GM19467 (cell line): Measurements from ENCODE around the gene NXT1.

ENCODE experiments used
- ATAC-seq: cut with Tn5 transposase; IDR thresholded peaks from one replicate; pipeline ENCODE4 v1.9.1; 2021; ENCODE audit warnings: mild to moderate bottlenecking, moderate library complexity; ENCODE audit not compliant: unreplicated experiment

Gene NXT1

GRCh38 chr20:23386304-23387117 is 35.9 kb downstream of the NXT1 start:
- no peak for ATAC-seq

- no peak for ATAC-seq
Measured at GRCh38 chr20:23387118-23387443, 36.5 kb downstream of the NXT1 start.

DNA sequence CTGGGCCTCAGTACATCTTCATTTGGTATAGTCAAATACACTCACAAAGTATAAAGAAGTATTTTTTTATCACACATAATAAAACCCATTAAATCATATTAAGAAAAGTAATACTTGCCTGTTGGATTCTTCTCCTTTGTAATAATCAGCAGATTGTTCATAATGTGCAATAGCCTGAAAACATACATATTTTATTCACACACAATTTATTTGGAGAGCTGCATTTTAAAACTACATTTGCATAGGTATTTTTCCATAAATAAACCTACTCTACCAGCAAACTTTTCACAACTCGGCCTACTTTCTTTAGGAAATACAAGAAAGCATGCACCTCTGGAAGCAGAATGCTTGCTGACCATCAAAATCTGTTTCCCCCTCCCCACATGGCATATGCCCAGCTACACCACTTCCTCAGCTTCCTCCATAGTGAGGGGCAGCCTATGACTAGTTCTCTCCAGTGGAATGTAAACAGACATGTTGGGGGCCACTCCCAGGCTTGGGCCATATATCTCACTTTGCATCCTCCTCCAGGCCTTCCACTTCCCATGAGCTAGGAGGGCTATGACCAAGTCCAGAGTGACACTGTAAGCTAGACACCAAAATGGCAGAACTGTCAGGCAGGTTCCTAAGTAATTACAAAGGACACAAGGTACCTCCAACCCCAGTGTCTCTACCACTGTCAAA is 39.6 kb downstream of the NXT1 start:
- ATAC-seq, result no peak

DNA sequence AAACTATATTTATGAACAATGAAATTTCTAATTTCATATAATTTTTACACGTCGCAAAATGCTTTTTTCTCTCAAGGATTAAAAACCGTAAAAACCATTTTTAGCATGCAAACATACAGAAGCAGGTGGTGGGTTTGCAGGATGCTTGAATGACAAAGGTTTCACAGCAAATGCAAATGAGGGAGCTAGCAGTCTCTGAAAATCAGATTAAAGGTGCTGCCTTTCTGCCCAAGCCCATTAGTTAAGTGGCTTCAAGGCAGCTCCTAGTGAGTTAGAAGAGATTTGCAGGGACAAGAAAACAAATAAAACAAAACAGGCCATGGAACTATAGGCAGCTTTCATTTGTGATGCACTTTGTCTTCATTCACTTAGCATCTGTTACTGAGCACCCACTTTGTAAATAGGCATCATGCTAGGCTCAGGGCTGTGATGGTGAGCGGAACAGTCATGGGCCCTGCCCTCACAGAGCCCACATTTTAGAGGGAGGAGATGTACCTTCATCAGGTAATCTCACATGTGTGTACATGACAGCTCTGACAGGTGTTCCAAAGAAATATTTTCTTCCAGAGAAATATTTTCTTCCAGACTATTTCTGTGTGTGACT is 41.2 kb downstream of the NXT1 start:
- ATAC-seq, result no peak

DNA sequence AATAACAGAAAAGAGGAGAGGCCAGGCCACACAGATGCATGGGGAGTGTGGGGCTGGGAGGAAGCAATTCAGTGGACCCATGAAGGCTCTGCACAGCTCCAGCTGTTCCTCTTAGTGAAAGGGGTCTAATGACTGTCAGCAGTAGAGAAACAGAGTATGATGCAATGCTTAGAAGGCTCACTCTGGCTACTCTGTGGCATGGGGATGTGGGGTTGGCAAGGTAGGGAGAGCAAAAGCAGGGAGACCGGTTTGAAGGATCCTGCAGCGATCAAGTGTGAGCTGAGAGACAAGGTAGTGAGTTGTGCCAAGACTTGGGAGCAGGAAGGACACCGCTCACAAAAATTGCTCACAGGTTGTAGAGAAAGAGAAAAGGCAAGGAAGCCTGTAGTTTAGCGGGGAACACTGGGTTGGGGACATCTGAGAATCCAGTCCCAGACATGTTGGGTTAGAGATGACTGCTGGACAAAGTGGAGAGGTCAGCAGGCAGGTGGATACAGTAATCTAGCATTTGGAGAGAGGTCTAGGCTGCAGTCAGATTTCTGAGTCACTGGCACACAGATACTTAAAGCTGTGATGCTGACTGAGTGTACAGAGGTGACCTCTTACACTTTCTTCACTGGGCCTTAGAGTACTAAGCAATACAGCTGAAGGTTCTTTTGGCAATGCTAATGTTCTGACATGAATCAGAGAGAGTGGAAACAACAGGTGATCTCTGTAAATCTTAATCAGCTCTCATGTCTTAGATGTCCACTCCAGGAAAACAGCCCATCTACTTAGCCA is 43.6 kb downstream of the NXT1 start:
- no peak for ATAC-seq

DNA sequence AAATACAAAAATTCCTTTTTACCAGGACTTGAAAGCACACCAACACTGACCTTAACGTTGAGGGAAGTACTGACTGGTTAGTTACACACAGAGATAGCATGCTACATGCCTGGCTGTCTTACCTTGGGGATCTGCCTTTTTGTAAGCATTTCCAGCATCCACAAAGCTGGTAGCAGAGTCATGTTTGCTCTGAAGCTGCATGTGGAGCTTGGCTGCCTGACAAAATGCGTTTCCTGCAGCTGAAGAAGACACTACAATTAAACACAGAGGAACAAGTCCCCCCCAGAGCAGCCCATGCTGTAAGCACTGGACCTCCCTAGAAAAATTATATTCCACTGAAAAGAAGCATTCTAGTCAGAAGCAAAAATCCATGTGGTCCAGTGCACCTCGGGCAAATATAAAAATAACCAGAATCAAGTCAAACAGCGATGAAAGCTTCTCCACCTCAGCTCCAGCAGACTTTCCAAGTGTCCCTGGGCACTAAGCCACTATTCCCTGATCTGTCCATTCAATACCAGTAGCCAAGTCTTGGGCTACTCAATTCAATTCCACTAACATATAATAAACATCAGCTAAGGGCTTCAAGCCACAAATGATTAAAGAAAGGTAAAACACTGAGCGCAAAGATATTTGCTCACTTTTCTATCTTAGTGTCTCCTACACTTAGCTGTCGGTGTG is 46.5 kb downstream of the NXT1 start:
- ATAC-seq, result no peak

GRCh38 chr20:23397961-23398360 is 47.4 kb downstream of the NXT1 start:
- ATAC-seq, result no peak

GRCh38 chr20:23399568-23400241 is 49.1 kb downstream of the NXT1 start:
- ATAC-seq, result no peak

- ATAC-seq, result no peak
Measured at GRCh38 chr20:23401051-23401450, 50.5 kb downstream of the NXT1 start.

GRCh38 chr20:23403751-23404150 is 53.2 kb downstream of the NXT1 start:
- no peak for ATAC-seq

GRCh38 chr20:23404196-23404595 is 53.6 kb downstream of the NXT1 start:
- ATAC-seq, result no peak
